Mucosa of descending colon (tissue), 3 donors: ENCODE measurements around the gene CARD11. TPM values are rescaled to one million over a fixed set of nuclear protein-coding genes. Genes with fewer than 3 reads are reported as not detected.

Source experiments
- ATAC-seq: fragments of 200-7000 bp; cut with Tn5 transposase; one replicate; pipeline ENCODE4 v1.9.1; 2020; ENCODE audit warnings: mild to moderate bottlenecking, moderate library complexity
- DNase-seq, 3 donors: peaks; one replicate each; pipeline ENCODE4 v3.0.0-alpha.2; 2020
- H3K36me3 ChIP-seq: fragments of 200-600 bp; one replicate; pipeline ENCODE4 v1.8.0; 2021; ENCODE audit warnings: low read depth, mild to moderate bottlenecking
- H3K4me1 ChIP-seq: fragments of 200-600 bp; one replicate; pipeline ENCODE4 v1.8.0; 2021; ENCODE audit warnings: low read depth, mild to moderate bottlenecking
- H3K4me3 ChIP-seq: fragments of 200-600 bp; one replicate; pipeline ENCODE4 v1.8.0; 2021; ENCODE audit warnings: mild to moderate bottlenecking
- H3K9me3 ChIP-seq: fragments of 200-600 bp; one replicate; pipeline ENCODE4 v1.8.0; 2021; ENCODE audit warnings: mild to moderate bottlenecking
- intact Hi-C, 2 donors: fragments of 100-400 bp; cut with DNase I in 1 of 2; cut with micrococcal nuclease in 1 of 2; formaldehyde crosslinking; loops; one replicate each; pipeline versions ENCODE4 v1.11.0 to v1.11.1; 2022; cut with DNase I, micrococcal nuclease
- total RNA-seq, 3 donors: library from RNA; stranded (reverse); fragmentation: NEBNext Ultra II Directional in 2 of 3; extraction: Animal tissue kit (Norgen Biotek cat#: 25700) in 2 of 3; gene quantifications; one replicate each; pipeline versions ENCODE4 v1.2.1 to v1.2.4, GENCODE V29; 2021 to 2023
- TF ChIP-seq, protein P1 (sequence below): fragments of 200-600 bp; IDR thresholded peaks from one replicate; pipeline ENCODE4 v1.8.0; 2022; ENCODE audit warnings: antibody characterized with exemption, mild to moderate bottlenecking
- donor health status: DM: no; HTN: no; CAD: no; lungs with moderate emphysema.
- donor health status: DM: no; HTN: no; CAD: no.
- donor health status: DM: no; HTN: yes; CAD: no.

CARD11 gene
- total RNA-seq, 3 donors from 2014 or later: 1.6 to 3.2 (median 3.2) TPM

GRCh38 chr7:2856388-2857169 is 187.1 kb downstream of the CARD11 start:
- ATAC-seq: no peak
- Histone ChIP-seq H3K9me3 (no peaks in the 10 kb centered on the region), H3K4me3 (no peak overlapping the region), H3K36me3 (no peaks in the 10 kb centered on the region), H3K4me1 (no peaks in the 10 kb centered on the region)
- no peak for DNase-seq
- intact Hi-C loops: no loop called here
- TF ChIP-seq, protein P1, sequence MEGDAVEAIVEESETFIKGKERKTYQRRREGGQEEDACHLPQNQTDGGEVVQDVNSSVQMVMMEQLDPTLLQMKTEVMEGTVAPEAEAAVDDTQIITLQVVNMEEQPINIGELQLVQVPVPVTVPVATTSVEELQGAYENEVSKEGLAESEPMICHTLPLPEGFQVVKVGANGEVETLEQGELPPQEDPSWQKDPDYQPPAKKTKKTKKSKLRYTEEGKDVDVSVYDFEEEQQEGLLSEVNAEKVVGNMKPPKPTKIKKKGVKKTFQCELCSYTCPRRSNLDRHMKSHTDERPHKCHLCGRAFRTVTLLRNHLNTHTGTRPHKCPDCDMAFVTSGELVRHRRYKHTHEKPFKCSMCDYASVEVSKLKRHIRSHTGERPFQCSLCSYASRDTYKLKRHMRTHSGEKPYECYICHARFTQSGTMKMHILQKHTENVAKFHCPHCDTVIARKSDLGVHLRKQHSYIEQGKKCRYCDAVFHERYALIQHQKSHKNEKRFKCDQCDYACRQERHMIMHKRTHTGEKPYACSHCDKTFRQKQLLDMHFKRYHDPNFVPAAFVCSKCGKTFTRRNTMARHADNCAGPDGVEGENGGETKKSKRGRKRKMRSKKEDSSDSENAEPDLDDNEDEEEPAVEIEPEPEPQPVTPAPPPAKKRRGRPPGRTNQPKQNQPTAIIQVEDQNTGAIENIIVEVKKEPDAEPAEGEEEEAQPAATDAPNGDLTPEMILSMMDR: no peak

Other genes starting within 250 kb of the CARD11 start
- gene GNA12, start 199.6 kb downstream of the CARD11 start, total RNA-seq: 10 to 100 TPM; 21.7 to 57.7 (median 25.7) TPM